GM18505 (cell line): ENCODE data around the gene RB1.
A peak's percentile ranks its signal among the peaks of the same experiment; 100 is the strongest.

ENCODE experiments used
- ATAC-seq: cut with Tn5 transposase; IDR thresholded peaks from one replicate; pipeline ENCODE4 v1.9.1; 2021; ENCODE audit not compliant: unreplicated experiment
- POLR2A ChIP-seq: IDR thresholded peaks from 4 replicates; pipeline ENCODE4 v1.6.1; 2011; ENCODE audit warnings: borderline replicate concordance; ENCODE audit not compliant: insufficient read depth, insufficient read length; ENCODE audit errors: extremely low read depth

The RB1 gene

GRCh38 chr13:48514793-48515192 lies 211.2 kb downstream of the RB1 start:
- TF ChIP-seq POLR2A, result no peak
- no peak for ATAC-seq

- ATAC-seq, result no peak
- TF ChIP-seq POLR2A, result no peak
Observed at GRCh38 chr13:48515732-48516131, 212.2 kb downstream of the RB1 start.

GRCh38 chr13:48518083-48518482 lies 214.5 kb downstream of the RB1 start:
- no peak for ATAC-seq
- no peak for TF ChIP-seq POLR2A

GRCh38 chr13:48526286-48526685 lies 222.7 kb downstream of the RB1 start:
- ATAC-seq, result no peak
- TF ChIP-seq POLR2A, result no peak

- TF ChIP-seq POLR2A, result peak; percentile 34
- ATAC-seq, result no peak
Observed at GRCh38 chr13:48527955-48528354, 224.4 kb downstream of the RB1 start.

GRCh38 chr13:48528720-48529119 lies 225.2 kb downstream of the RB1 start:
- no peak for TF ChIP-seq POLR2A
- no peak for ATAC-seq

GRCh38 chr13:48530833-48531232 lies 227.3 kb downstream of the RB1 start:
- TF ChIP-seq POLR2A, result no peak

More at GRCh38 chr13:48530833-48531232, 227.3 kb downstream of the RB1 start:
- ATAC-seq, result no peak
